Measurements from ENCODE around the gene JUN.

GRCh38 chr1:58754073-58754613 is 29.7 kb downstream of the JUN start:
- TF ChIP-seq EP300 (IDR thresholded peaks at IDR 0.05) (no peak), POLR2A (IDR thresholded peaks at IDR 0.05) (no peak)
